Neural progenitor cell (in vitro differentiated cells): ENCODE measurements around the gene CAMKK2. TPM values are rescaled to one million over a fixed set of nuclear protein-coding genes. Genes with fewer than 3 reads are reported as not detected.
"Not testable (repeated sequence)": the region's sequence is repeated elsewhere in the genome, so short reads cannot be mapped to it uniquely, and the experiment has no call there.

Source experiments
- DNase-seq: peaks from one replicate; pipeline ENCODE4 v3.0.0-alpha.2; 2016; ENCODE audit warnings: low spot score
- H2AFZ ChIP-seq: fragments of 200-600 bp; sonication (generic); replicated peaks from 2 replicates; pipeline ENCODE4 v1.6.1; 2016; ENCODE audit warnings: antibody characterized with exemption
- H3F3A ChIP-seq: fragments of 200-600 bp; sonication (generic); 2 replicates; pipeline ENCODE4 v1.6.1; 2016; ENCODE audit warnings: antibody characterized with exemption, low read depth
- H3K27ac ChIP-seq: fragments of 200-600 bp; sonication (generic); 2 replicates; pipeline ENCODE4 v1.5.1; 2016; ENCODE audit warnings: mild to moderate bottlenecking
- H3K27me3 ChIP-seq: fragments of 200-600 bp; sonication (generic); 2 replicates; pipeline ENCODE4 v1.6.1; 2016; ENCODE audit warnings: mild to moderate bottlenecking, moderate library complexity
- H3K36me3 ChIP-seq: fragments of 200-600 bp; sonication (generic); 2 replicates; pipeline ENCODE4 v1.5.1; 2016
- H3K4me1 ChIP-seq: fragments of 200-600 bp; sonication (generic); 2 replicates; pipeline ENCODE4 v1.6.1; 2016; ENCODE audit warnings: mixed run types
- H3K4me2 ChIP-seq: fragments of 200-600 bp; sonication (generic); 2 replicates; pipeline ENCODE4 v1.6.1; 2016
- H3K4me3 ChIP-seq: fragments of 200-600 bp; sonication (generic); 2 replicates; pipeline ENCODE4 v1.5.1; 2016
- H3K79me2 ChIP-seq: fragments of 200-600 bp; sonication (generic); 2 replicates; pipeline ENCODE4 v1.6.1; 2016; ENCODE audit warnings: low read depth
- H3K9ac ChIP-seq: fragments of 200-600 bp; sonication (generic); 2 replicates; pipeline ENCODE4 v1.6.1; 2016
- H3K9me3 ChIP-seq: fragments of 200-600 bp; sonication (generic); 2 replicates; pipeline ENCODE4 v1.5.1; 2016; ENCODE audit warnings: low read depth
- H4K20me1 ChIP-seq: fragments of 200-600 bp; sonication (generic); 2 replicates; pipeline ENCODE4 v1.6.1; 2016; ENCODE audit warnings: low read depth
- H3K27ac Mint-ChIP-seq: 3 replicates; pipeline ENCODE4 v1.8.0; 2021; ENCODE audit warnings: mixed read lengths
- H3K27me3 Mint-ChIP-seq: 2 replicates; pipeline ENCODE4 v1.8.0; 2022; ENCODE audit warnings: low read depth, mild to moderate bottlenecking, inconsistent platforms, moderate library complexity, mixed read lengths; ENCODE audit not compliant: insufficient read depth
- H3K36me3 Mint-ChIP-seq: 3 replicates; pipeline ENCODE4 v1.8.0; 2021; ENCODE audit warnings: mixed read lengths
- H3K4me1 Mint-ChIP-seq: 3 replicates; pipeline ENCODE4 v1.8.0; 2021; ENCODE audit warnings: mixed read lengths
- H3K4me3 Mint-ChIP-seq: 3 replicates; pipeline ENCODE4 v1.8.0; 2021; ENCODE audit warnings: mild to moderate bottlenecking, moderate library complexity, mixed read lengths
- H3K9me3 Mint-ChIP-seq: 3 replicates; pipeline ENCODE4 v1.8.0; 2020; ENCODE audit warnings: mixed read lengths
- CTCF ChIP-seq: fragments of 200-600 bp; sonication (generic); IDR thresholded peaks from 2 replicates; pipeline ENCODE4 v1.5.1; 2017; ENCODE audit warnings: antibody characterized with exemption, mild to moderate bottlenecking
- EZH2 ChIP-seq: fragments of 200-600 bp; sonication (generic); IDR thresholded peaks from 2 replicates; pipeline ENCODE4 v1.6.1; 2017; ENCODE audit warnings: antibody characterized with exemption, mild to moderate bottlenecking, moderate library complexity
- EZH2phosphoT487 ChIP-seq: fragments of 200-600 bp; sonication (generic); IDR thresholded peaks from 2 replicates; pipeline ENCODE4 v1.6.1; 2017; ENCODE audit warnings: antibody characterized with exemption
- total RNA-seq: library from RNA; depleted of rRNA; stranded (reverse); fragments of >200 nt; gene quantifications from 2 replicates; pipeline ENCODE4 v1.2.3, GENCODE V29; 2015; ENCODE audit warnings: low replicate concordance

The CAMKK2 gene
- total RNA-seq, 1 donor from 2014 or later: 21.0 TPM

GRCh38 chr12:121209221-121209620 is 87.3 kb downstream of the CAMKK2 start:
- peak overlapping the region; percentile 74 for H3K4me3 ChIP-seq
- no peaks in the 10 kb centered on the region for H3K79me2 ChIP-seq
- Mint-ChIP-seq H3K36me3 (peaks cover 1% of the 10 kb centered on the region), H3K4me1 (peaks cover 6% of the 10 kb centered on the region), H3K27ac (no peak overlapping the region), H3K27me3 (peaks cover 1% of the 10 kb centered on the region), H3K4me3 (peak overlapping the region; percentile 80), H3K9me3 (no peaks in the 10 kb centered on the region)
- H4K20me1 ChIP-seq: no peaks in the 10 kb centered on the region
- H3K27ac ChIP-seq: no peak overlapping the region
- H3K36me3 ChIP-seq: no peaks in the 10 kb centered on the region
- DNase-seq: no peak
- H3K4me1 ChIP-seq: no peaks in the 10 kb centered on the region
- peaks cover 15% of the 10 kb centered on the region for H3F3A ChIP-seq
- H3K4me2 ChIP-seq: no peak overlapping the region
- peaks cover 20% of the 10 kb centered on the region for H3K27me3 ChIP-seq
- H3K9ac ChIP-seq: no peak overlapping the region
- TF ChIP-seq EZH2phosphoT487 (no peak), EZH2 (no peak), CTCF (no peak)
- H2AFZ ChIP-seq: no peak overlapping the region
- no peaks in the 10 kb centered on the region for H3K9me3 ChIP-seq

GRCh38 chr12:121208571-121208970 is 87.9 kb downstream of the CAMKK2 start:
- H3K4me2 ChIP-seq, H3K4me1 Mint-ChIP-seq, H3K27ac ChIP-seq, H3K9ac ChIP-seq, H4K20me1 ChIP-seq, DNase-seq, H3K27me3 Mint-ChIP-seq, H2AFZ ChIP-seq, H3K36me3 Mint-ChIP-seq, H3K79me2 ChIP-seq, H3K4me1 ChIP-seq, H3K4me3 ChIP-seq, H3K9me3 ChIP-seq, H3K27ac Mint-ChIP-seq, H3K36me3 ChIP-seq, H3K9me3 Mint-ChIP-seq: not testable (repeated sequence)
- Histone ChIP-seq H3F3A (peaks cover 15% of the 10 kb centered on the region), H3K27me3 (peaks cover 20% of the 10 kb centered on the region)
- H3K4me3 Mint-ChIP-seq: peak overlapping the region; percentile 80

- no peaks in the 10 kb centered on the region for H3K9me3 ChIP-seq
- Mint-ChIP-seq H3K9me3 (no peaks in the 10 kb centered on the region), H3K4me3 (no peak overlapping the region), H3K27me3 (peaks cover 2% of the 10 kb centered on the region), H3K27ac (no peak overlapping the region), H3K4me1 (peaks cover under 1% of the 10 kb centered on the region), H3K36me3 (no peaks in the 10 kb centered on the region)
- H3K79me2 ChIP-seq: no peaks in the 10 kb centered on the region
- H3K9ac ChIP-seq: no peak overlapping the region
- no peak for TF ChIP-seq EZH2
- TF ChIP-seq EZH2phosphoT487: no peak
- no peak for TF ChIP-seq CTCF
- no peaks in the 10 kb centered on the region for H3K4me1 ChIP-seq
- no peaks in the 10 kb centered on the region for H3K36me3 ChIP-seq
- H3K4me2 ChIP-seq: no peak overlapping the region
- H3F3A ChIP-seq: peaks cover 10% of the 10 kb centered on the region
- H3K27ac ChIP-seq: no peak overlapping the region
- H3K4me3 ChIP-seq: no peak overlapping the region
- H3K27me3 ChIP-seq: peaks cover 20% of the 10 kb centered on the region
- no peak overlapping the region for H2AFZ ChIP-seq
- no peaks in the 10 kb centered on the region for H4K20me1 ChIP-seq
- DNase-seq: no peak
Measured at GRCh38 chr12:121205491-121205890, 91.0 kb downstream of the CAMKK2 start.

- Histone ChIP-seq H4K20me1 (no peaks in the 10 kb centered on the region), H3K27ac (no peak overlapping the region), H3K9ac (no peak overlapping the region), H3K79me2 (no peaks in the 10 kb centered on the region), H3K9me3 (no peaks in the 10 kb centered on the region), H3K27me3 (peaks cover 8% of the 10 kb centered on the region), H2AFZ (no peak overlapping the region), H3F3A (no peaks in the 10 kb centered on the region), H3K4me1 (no peaks in the 10 kb centered on the region), H3K4me3 (no peak overlapping the region), H3K36me3 (no peaks in the 10 kb centered on the region), H3K4me2 (no peak overlapping the region)
- no peaks in the 10 kb centered on the region for H3K36me3 Mint-ChIP-seq
- H3K9me3 Mint-ChIP-seq: no peaks in the 10 kb centered on the region
- no peak overlapping the region for H3K4me3 Mint-ChIP-seq
- H3K27me3 Mint-ChIP-seq: peaks cover 2% of the 10 kb centered on the region
- no peak for TF ChIP-seq CTCF
- TF ChIP-seq EZH2: no peak
- no peak for TF ChIP-seq EZH2phosphoT487
- H3K4me1 Mint-ChIP-seq: no peaks in the 10 kb centered on the region
- H3K27ac Mint-ChIP-seq: no peak overlapping the region
- no peak for DNase-seq
Measured at GRCh38 chr12:121203482-121203881, 93.0 kb downstream of the CAMKK2 start.
